Stimulated activated CD4-positive, alpha-beta T cell treated with anti-CD3 and anti-CD28 coated beads, Interleukin-15, amount 100 ng/mL, for 24 hours (primary cell): ENCODE measurements around the gene RNF157.
A peak's percentile ranks its signal among the peaks of the same experiment; 100 is the strongest.
"Not testable (repeated sequence)": the region's sequence is repeated elsewhere in the genome, so short reads cannot be mapped to it uniquely, and the experiment has no call there.

Experiments used
- DNase-seq: peaks from one replicate; pipeline ENCODE4 v3.0.0-alpha.2; 2020

Gene RNF157

DNA sequence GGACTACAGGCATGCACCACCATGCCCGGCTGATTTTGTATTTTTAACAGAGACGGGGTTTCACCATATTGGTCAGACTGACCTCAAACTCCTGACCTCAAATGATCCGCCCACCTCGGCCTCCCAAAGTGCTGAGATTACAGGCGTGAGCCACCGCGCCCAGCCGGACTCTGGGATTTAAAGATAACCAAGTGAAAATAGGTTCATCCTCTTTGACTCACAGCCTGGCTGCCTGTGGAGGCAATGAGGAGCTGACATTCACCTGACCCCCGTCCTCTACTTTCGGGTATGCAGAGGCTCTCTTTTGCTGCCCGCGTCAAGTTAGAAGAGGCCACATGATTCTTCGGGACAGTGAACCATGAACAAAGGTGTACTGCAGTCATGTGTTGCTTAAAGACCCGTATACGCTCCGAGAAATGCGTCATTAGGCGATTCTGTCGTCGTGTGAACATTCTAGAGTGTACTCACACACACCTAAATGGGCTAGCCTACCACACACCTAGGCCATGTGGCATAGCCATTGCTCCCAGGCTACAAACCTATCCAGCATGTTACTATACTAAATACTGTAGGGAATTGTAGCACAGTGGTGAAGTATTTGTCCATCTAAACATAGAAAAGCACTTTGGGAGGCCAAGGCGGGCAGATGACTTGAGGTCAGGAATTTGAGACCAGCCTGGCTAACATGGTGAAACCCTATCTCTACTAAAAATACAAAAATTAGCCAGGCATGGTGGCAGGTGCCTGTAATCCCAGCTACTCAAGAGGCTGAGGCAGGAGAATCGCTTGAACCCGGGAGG, 12.9 kb upstream of the RNF157 start:
- not testable (repeated sequence) for DNase-seq

DNA sequence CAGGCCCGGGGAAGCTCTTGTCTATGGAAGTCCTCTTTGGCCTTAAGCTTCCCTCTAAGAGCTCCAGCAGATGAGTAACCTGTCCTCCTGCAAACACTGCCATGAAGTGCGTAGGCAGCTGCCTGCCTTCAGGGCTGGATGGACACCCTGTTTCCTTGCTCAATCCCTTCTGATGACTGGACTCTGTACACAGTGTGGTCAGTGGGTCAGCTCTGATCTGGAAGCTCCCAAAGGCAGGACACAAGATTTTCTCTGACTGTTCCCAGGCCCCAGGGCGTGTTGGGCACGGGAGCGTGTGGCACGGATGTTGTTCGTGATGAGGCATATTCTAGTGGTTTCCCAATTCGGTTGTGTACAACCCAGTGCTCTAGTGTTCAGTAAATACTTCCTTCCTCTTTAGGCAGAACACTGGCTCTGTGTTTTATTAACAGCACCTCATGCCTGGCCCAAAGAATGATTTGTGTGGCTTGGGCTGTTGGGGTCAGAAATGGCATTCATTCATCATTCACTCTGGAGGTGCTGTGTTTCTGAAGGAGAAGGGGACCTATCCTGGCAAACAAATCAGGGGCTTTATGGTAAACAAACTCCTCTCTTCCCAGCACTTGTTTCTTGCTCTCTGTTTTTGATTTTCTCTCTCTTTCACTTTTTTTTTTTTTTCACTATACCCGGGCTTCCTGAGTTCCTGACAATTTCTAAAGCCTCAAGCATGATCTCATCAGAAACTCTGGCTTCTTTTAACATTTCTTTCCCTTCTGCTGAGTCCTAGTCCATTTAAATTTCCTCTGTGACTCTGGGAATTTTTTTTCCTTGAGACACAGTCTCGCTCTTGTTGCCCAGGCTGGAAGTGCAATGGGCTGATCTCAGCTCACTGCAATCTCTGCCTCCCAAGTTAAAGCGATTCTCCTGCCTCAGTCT, 12.0 kb upstream of the RNF157 start:
- peak; percentile 42 for DNase-seq

DNA sequence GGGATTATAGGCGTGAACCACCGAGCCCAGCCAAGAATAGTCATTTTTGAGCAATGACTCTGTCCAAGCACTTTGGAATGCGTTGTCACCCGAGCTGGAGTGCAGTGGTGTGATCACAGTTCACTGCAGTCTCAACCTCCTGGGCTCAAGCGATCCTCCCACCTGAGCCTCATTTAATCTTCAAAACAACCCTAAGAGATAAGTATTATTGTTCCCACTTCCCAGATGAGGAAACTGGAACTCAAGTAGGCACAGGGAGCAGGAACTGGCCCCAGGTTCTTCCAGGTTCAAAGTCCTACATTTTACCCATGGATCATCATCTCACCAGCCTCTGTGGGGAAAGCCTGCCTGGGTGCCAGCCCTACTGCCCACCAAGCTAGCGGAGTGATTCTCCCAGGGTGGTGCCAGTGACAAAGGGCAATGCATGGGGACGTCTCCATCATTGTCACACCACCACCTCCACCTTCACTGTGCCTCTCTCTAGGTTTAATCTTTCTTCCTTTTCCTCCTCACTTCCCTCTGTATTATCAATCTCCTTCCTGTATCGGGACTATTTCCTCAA, 11.3 kb upstream of the RNF157 start:
- DNase-seq, result no peak

DNA sequence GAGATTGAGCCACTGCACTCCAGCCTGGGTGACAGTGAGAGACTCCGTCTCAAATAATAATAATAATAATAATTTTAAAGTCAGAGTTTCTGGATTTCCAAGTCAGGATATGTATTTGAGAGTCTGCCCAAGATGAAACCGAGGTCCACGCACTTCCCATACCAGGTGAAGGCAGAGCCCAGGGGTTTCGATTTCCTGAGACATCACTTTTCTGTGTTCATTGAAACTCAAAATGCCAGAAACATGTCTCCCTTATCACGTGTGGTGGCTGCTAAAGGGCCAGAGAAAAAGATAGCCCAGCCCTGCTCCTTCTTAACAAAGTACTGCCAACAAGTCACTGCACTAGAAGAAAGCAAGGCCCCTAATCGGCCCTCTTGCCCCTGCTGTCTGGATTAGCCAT, 9.8 kb upstream of the RNF157 start:
- DNase-seq, result no peak

DNA sequence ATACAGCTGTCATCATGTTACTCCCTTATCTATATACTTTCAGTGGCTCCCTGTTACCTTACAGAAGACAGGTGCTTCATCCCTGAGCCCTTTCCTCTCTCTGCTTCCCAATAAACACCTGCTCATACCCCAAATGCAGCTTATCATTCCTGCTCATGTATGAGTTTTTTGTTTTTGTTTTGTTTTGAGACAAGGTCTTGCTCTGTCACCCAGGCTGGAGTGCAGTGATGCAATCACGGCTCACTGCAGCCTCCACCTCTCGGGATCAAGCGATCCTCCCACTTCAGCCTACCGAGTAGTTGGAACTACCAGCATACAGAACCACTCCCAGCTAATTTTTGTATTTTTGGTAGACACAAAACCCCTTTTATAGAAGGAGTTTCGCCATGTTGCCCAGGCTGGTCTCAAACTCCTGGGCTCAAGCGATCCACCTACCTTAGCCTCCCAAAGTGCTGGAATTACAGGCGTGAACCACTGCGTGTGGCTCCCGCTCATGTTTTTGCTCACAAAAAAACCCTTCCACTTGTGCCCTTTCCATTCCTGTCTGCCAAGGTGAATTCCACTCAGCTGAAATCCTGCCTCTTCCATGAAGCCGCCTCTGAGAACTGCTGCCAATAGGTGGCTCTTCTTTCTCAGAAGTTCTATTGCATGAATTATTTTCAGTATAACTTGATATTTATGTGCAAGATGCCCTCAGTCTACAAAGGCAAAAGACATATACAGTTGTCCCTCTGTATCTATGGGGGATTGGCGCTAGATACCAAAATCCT, 7.9 kb upstream of the RNF157 start:
- no peak for DNase-seq

DNA sequence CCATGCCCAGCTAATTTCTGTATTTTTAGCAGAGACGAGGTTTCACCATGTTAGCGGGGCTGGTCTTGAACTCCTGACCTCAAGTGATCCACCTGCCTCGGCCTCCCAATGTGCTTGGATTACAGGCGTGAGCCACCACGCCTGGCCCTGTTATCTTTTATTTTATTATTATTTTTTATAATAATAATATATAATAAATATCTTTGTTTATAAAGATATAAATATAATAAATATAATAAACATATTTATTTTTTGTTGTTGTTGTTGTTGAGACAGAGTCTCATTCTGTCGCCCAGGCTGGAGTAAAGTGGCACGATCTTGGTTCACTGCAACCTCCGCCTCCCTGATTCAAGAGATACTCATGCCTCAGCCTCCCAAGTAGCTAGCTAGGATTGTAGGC, 7.0 kb upstream of the RNF157 start:
- no peak for DNase-seq

DNA sequence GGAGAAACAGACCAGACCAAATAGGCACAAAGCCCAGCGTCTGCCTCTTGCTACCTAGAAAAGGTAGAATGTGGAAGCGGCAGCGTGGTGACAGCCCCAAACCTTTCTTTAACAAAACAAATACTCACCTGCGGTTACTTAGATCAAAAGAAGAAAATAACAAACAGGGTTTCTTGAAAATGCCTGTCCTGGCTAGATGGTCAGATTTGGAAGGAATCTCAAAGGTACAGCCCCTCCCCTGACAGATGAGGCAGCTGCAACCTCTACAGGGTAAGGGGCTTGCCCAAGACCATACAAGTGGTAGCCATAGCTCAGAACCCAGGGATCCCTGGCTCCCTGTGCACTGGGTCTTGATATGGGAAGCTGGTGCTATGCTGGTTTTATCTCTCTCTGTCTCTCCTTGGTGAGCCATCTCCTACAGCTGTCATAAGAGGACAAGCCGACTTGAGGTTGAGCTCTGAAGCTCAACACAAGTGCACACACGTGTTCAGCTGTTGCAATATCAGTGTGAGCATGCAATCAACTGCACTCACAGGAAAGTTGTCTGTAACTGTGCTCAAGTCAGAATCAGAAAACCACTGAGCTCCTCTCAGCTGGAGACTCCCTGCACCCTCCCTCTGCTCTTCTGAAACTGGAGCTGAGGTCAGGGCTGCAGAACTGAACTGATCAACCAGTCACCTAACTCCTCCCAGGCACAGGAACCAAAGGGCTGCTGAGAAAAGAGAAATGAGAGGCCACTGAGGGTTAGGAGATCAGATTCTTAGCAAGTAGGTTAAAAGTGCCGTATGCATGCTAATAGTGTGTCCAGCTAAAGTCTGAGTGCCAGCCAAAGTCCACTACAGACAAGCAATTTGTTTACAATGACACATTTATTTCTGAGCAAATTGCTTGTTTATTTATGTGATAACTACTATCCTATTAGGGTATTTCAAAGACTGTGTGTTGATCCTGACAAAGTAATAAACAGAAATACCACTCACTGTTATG, 6.1 kb upstream of the RNF157 start:
- DNase-seq, result peak; percentile 67

DNA sequence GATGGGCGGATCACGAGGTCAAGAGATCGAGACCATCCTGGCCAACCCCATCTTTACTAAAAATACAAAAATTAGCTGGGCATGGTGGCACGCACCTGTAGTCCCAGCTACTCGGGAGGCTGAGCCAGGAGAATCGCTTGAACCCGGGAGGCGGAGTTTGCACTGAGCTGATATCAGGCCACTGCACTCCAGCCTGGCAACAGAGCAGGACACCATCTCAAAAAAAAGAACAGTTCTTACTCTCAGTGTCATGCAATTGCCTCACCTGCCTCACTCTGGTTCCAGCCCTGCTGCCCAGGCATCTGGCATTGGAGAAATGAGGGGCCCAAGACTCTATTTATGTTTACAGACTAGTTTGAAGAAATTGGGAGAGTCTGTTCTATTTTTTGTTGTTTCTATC, 4.4 kb upstream of the RNF157 start:
- DNase-seq, result not testable (repeated sequence)

DNA sequence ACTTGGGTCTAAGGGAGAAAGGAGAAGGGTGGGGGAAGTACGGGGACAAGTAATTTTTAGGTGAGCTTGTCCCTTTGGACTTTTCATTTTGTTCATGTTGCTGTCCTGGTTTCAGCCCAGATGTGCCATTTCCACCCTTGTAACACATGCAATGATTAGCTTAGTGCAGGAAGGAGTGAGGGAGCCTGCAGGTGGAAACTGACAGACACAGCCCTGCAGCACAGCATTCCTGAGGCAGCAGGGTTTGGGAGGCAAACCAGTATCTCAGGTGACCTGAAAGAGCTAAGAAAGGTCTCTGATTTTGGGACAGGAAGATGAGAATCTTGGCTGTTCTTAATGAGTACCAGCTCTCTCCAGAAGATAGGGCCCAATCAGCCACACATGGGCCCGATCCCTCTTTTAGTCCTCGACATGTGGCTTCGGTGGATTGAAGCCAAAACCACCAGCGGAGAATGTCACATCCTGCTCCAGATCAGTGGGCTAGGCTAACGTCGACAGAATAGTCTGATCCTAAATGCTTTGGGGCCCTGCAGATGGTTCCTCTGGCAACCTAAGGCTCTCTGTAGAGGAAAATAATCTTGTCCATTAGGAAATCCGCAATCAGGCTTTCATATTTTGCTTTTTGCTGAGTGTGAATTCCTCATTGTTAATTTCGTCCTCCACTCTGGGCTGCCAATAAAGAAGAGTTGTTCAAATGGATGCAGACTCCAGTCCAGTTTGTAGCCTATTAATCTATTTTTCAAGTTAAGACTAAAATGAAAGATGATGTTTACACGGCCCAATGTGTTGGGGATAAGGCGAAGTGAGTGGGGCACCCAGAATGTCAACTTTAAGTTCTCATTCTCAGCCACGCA, 3.8 kb upstream of the RNF157 start:
- no peak for DNase-seq

DNA sequence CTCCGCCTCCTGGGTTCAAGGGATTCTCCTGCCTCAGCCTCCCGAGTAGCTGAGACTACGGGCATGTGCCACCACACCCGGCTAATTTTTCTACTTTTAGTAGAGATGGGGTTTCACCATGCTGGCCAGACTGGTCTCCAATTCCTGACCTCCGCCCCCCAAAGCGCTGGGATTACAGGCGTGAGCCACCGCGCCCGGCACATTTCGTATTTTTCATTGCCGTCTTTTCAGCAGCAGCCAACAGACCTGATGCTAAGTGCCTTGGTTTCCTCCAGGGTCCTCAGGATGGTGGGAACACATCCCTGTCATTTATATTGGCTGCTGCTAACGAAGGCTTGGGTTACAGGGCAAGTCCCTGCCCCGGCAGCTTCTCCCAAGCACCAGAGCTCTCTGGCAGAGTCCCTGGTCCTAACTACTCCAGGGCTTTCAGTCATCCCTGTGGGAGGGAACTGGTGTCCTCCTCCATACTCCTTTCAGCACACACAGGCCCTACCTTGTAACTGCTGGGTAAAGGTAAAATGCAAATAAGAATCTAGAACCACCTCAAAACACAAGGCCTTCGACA, 1.5 kb upstream of the RNF157 start:
- no peak for DNase-seq

DNA sequence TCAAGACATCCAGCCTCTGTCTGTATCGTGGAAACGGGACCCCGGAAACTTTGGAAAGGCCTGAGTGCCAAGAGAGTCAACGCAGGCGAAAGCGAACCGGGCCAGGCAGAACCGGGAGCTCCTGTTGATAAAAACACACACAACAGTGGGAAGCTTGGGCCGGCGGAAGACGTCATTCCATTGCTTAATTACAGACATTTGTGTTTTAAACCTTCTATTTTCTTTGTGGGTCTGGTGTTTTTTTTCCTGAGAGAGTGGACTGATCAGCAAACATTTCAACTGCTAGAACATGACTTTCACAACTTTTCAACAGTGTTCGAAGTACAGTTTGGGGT, 878 bp upstream of the RNF157 start:
- no peak for DNase-seq

DNA sequence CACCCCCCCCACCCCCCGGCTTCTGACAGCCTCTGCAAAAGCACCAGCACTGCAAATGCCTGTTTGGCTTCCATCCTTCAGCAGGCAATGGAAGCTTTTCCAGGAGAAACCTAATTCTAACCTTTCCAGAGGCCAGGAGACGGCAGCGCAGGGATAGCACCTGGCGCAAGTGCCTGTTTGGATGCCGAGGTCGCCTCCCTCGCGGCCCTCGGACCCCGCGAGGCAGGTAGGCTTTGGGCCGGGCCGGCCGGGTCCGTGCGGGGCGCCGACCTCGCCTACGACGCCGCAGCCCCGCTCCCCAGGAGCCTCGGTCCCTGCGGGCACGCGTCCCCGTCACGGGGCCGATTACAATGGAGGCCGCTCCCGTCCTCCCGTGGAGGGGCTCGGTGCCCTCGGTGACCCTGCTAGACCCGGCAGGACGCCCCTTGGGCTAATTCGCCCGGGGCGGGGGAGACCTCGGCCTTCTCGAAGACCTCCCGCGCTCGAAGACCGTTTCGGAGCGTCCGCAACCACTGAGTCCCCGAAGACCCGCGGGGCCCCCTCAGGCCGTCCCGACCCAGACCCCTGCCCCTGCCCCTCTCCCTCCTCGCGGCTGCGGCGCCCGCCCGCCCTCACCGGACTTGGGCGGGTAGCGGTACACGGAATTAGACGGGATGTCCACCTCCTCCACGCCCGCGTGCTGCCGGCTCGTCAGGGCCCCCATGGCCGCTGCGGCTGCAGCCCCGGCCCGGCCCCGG, 587 bp downstream of the RNF157 start:
- no peak for DNase-seq

DNA sequence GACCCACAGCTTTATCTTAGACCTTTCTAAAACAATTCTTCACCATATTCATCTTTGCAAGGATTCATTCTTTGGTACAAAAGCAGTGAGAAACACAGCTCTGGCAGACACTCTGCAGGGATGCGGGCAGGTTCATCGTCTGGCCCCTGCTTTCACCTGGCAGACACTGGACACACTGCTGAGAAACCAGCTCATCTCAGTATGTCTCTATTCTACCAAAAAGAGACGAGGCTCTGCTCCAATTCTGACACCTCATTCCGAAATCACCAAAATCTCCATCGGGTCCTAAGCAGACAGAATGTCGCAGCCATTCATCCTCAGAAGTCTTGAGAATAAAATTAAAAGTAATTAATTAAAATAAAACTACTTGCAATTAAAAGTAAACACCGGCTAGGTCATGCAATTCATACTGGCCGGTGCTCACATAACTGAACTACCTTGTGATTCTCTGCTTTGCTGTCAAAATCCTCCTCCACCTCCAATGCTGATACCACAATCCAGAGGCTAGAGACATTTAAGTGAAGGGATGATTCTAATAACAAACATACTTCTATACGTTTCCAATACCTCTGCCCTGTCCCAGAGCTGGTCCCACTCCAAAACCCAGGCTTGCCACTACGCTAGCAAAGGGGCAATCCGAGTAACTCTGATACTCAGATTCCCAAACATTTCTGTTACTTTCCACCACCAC, 1.3 kb downstream of the RNF157 start:
- DNase-seq, result no peak

DNA sequence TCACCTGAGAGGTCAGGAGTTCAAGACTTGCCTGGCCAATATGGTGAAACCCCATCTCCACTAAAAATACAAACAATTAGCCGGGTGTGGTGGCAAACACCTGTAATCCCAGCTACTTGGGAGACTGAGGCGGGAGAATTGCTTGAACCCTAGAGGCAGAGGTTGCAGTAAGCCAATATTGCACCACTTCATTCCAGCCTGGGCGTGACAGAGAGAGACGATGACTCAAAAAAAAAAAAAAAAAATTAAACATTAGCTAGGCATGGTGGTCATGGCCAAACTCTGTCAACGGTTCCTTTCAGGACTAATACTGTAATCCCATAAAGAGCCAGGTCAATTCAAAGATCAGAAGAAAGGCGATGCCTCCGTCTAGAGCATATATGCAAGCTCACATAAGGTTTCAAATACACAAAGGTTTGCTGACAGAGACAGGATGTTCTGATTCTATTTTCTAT, 2.4 kb downstream of the RNF157 start:
- DNase-seq, result no peak

DNA sequence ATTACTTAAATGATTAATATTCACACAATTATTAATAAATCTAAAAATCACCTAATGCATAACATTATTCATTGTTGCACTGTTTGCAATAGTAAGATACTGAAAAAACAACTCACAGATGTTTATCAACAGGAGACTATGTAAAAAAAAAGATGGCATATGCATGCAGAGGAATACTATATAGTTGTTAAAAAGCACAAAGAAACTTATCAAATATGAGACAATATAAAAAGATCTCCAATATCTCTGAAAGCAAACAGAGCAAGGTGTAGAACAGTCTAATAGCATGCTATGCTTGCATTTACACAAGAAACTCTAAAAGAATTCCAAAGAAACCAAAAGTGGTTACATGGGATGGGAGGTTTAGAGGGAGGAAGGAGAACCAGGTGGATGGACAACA, 3.7 kb downstream of the RNF157 start:
- DNase-seq, result no peak

DNA sequence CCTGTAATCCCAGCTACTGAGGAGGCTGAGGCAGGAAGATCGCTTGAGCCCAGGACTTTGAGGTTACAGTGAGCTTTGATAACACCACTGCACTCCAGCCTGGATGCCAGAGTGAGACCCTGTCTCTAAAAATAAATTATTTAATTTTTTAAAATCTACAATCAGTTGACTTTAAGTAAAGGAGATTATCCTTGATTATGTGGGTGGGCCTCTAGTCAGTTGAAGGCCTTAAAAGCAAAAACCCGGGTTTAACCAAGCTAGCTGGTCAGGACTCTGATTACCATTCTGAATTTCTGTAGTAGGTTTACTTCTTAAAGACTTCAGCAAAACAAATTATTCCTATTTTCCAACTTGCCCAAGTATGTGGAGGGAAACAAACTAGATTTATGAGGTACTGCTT, 4.4 kb downstream of the RNF157 start:
- no peak for DNase-seq

DNA sequence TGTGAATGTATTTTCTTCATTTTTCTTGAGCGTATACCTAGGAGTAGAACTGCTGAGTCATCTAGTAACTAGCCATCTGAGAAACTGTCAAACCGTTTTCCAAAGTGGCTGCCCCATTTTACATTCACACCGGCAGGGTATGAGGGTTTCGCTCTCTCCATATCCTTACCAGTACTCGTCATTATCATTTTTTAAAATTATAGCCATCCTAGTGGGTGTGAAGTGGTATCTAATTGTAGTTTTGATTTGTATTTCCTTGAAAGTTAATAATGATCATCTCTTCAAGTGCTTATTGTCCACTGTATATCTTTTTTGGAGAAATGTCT, 6.0 kb downstream of the RNF157 start:
- DNase-seq, result no peak

DNA sequence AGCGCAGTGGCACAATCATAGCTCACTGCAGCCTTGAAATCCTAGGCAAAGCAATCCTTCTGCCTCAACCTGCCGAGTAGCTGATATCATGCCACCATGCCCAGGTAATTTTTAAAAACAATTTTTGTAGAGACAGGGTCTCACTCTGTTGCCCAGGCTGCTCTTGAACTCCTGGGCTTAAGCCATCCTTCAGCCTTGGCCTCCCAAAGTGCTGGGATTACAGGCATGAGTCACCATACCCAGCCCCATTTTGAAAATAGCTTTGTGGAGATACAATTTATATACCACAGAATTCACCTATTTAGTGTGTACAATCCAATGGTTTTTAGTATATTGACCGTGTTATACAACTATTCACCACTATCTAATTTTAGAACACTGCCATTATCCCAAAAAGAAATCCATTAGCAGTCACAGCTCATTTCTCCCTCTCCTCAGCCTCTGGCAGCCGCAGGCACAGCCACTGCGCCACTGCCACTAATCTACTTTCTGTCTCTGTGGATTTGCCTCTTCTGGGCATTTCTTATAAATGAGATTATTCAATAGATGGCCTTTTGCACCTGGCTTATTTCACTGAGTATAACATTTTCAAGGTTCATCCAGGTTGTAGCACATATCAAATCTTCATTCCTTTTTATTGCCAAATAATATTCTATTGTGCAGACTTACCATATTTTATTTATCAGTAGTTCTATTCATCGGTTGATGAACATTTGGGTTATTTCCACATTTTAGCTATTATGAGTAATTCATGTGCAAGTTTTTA, 6.5 kb downstream of the RNF157 start:
- DNase-seq, result no peak
